K562 (cell line): ENCODE results near the gene ATP5ME. TPM values are rescaled to one million over a fixed set of nuclear protein-coding genes. Genes with fewer than 3 reads are reported as not detected.

Experiments
- ATAC-seq: fragments of 200-7000 bp; cut with Tn5 transposase; 3 replicates; pipeline ENCODE4 v1.9.1; 2020; ENCODE audit warnings: moderate library complexity
- BruUV-seq: library from RNA; stranded (reverse); fragments of 400-500 nt; replicated peaks from 2 replicates; lab custom pipeline; 2021; lab: Mats Ljungman, UMichigan
- CTCF ChIA-PET: fragments of 300-600 bp; formaldehyde crosslinking; extraction: SDS; loops from one replicate; lab custom pipeline; 2021; ENCODE audit warnings: low intra/inter-chr PET ratio; lab: Yijun Ruan, JAX
- POLR2A ChIA-PET: fragments of 300-600, 350-650 bp; sonication (Branson Sonifier 250); formaldehyde crosslinking; extraction: SDS; loops from one replicate; lab custom pipeline; 2021; ENCODE audit warnings: antibody characterized with exemption, inconsistent platforms; lab: Yijun Ruan, JAX
- DNase-seq, 4 experiments: peaks; one replicate each; pipeline versions ENCODE4 v3.0.0 to v3.0.0-alpha.2; 2011 to 2018; ENCODE audit warnings: low spot score in 3 of 4, mixed read lengths in 3 of 4; ENCODE audit errors: extremely low read depth in 1 of 4
- FAIRE-seq: peaks from 2 replicates; lab custom pipeline; 2011; peaks lifted over from hg19 to GRCh38; lab: Jason Lieb, UNC
- H2AFZ ChIP-seq: 2 replicates; pipeline ENCODE4 v1.6.0; 2011; ENCODE audit warnings: low read depth, low read length, control low read depth, inconsistent platforms
- H3K27ac ChIP-seq: fragments of 200-600 bp; 3 replicates; pipeline ENCODE4 v1.8.0; 2011; ENCODE audit warnings: low read depth, mild to moderate bottlenecking, control low read depth, inconsistent platforms, low read length, moderate library complexity, mixed read lengths; ENCODE audit errors: extremely low read depth
- H3K27me3 ChIP-seq, 2 experiments: fragments of 300-600 bp in 1 of 2; 2 replicates in 1 of 2; 3 replicates in 1 of 2; pipeline versions ENCODE4 v1.6.0 to v1.8.0; 2011; ENCODE audit warnings: inconsistent platforms in 2 of 2, low read length in 2 of 2, mild to moderate bottlenecking in 1 of 2, mixed read lengths in 1 of 2, moderate library complexity in 1 of 2; ENCODE audit not compliant: control insufficient read depth in 2 of 2, insufficient read depth in 2 of 2
- H3K36me3 ChIP-seq: fragments of 300-600 bp; 3 replicates; pipeline ENCODE4 v1.8.0; 2011; ENCODE audit warnings: mild to moderate bottlenecking, low read length, inconsistent platforms; ENCODE audit not compliant: control insufficient read depth, insufficient read depth
- H3K4me1 ChIP-seq, 2 experiments: fragments of 200-600 bp in 1 of 2; replicated peaks in 1 of 2; 2 replicates in 1 of 2; 3 replicates in 1 of 2; pipeline versions ENCODE4 v1.5.1 to v1.8.0; 2011; ENCODE audit warnings: inconsistent platforms in 2 of 2, low read length in 2 of 2, mild to moderate bottlenecking in 1 of 2, mixed read lengths in 1 of 2, moderate library complexity in 1 of 2; ENCODE audit not compliant: control insufficient read depth in 2 of 2, insufficient read depth in 2 of 2
- H3K4me2 ChIP-seq: 2 replicates; pipeline ENCODE4 v1.6.1; 2011; ENCODE audit warnings: low read length, control low read depth, inconsistent platforms, mixed read lengths; ENCODE audit not compliant: insufficient read depth
- H3K4me3 ChIP-seq: fragments of 200-600 bp; sonication (generic), shearing (Covaris generic); 2 replicates; pipeline ENCODE4 v1.5.1; 2016; ENCODE audit warnings: control low read depth, inconsistent platforms
- H3K79me2 ChIP-seq: fragments of 200-600 bp; 3 replicates; pipeline ENCODE4 v1.8.0; 2011; ENCODE audit warnings: low read length, inconsistent platforms; ENCODE audit not compliant: control insufficient read depth, insufficient read depth
- H3K9ac ChIP-seq, 2 experiments: 2 replicates each; pipeline versions ENCODE4 v1.6.0 to v1.6.1; 2011; ENCODE audit warnings: low read depth in 2 of 2, low read length in 2 of 2, control low read depth in 1 of 2, inconsistent platforms in 1 of 2, mild to moderate bottlenecking in 1 of 2, mixed read lengths in 1 of 2; ENCODE audit not compliant: insufficient read depth in 1 of 2
- H3K9me1 ChIP-seq: one replicate; pipeline ENCODE4 v1.6.0; 2011; ENCODE audit warnings: inconsistent platforms, mild to moderate bottlenecking, low read length, moderate library complexity; ENCODE audit not compliant: control insufficient read depth, insufficient read depth
- H3K9me3 ChIP-seq: replicated peaks from 2 replicates; pipeline ENCODE4 v1.5.1; 2011; ENCODE audit warnings: low read depth, low read length, inconsistent platforms; ENCODE audit not compliant: control insufficient read depth, insufficient read depth
- H4K20me1 ChIP-seq: replicated peaks from 2 replicates; pipeline ENCODE4 v1.6.1; 2011; ENCODE audit warnings: low read length, inconsistent platforms, mixed read lengths; ENCODE audit not compliant: control insufficient read depth, insufficient read depth
- CBFA2T2 ChIP-seq: fragments of 450-650 bp; conservative IDR thresholded peaks from 2 replicates; pipeline ENCODE4 v1.6.1; 2017; ENCODE audit warnings: mild to moderate bottlenecking
- E2F4 ChIP-seq: sonication (generic); formaldehyde crosslinking; IDR thresholded peaks from 2 replicates; pipeline ENCODE4 v1.8.0; 2022; ENCODE audit warnings: mild to moderate bottlenecking, low read depth, missing genetic modification reagents
- GTF2E2 ChIP-seq: fragments of 200-800 bp; sonication (Bioruptor generic); IDR thresholded peaks from 2 replicates; pipeline ENCODE4 v1.6.1; 2016; ENCODE audit warnings: missing genetic modification characterization, missing compliant biosample characterization
- GTF3C2 ChIP-seq: IDR thresholded peaks from 3 replicates; pipeline ENCODE4 v1.6.1; 2011; ENCODE audit warnings: borderline replicate concordance, mild to moderate bottlenecking, moderate library complexity; ENCODE audit not compliant: insufficient read length; ENCODE audit errors: extremely low read depth
- RHOXF2B ChIP-seq: fragments of 250-450 bp; sonication (Bioruptor Pico); conservative IDR thresholded peaks from 2 replicates; pipeline ENCODE4 v1.5.1; 2021
- SETDB1 ChIP-seq: IDR thresholded peaks from one replicate; pipeline ENCODE4 v1.6.1; 2012; ENCODE audit warnings: low read length, control low read depth, inconsistent platforms
- SLC30A9 ChIP-seq: fragments of 250-450 bp; sonication (Bioruptor Pico); IDR thresholded peaks from 2 replicates; pipeline ENCODE4 v1.8.0; 2022; ENCODE audit warnings: mild to moderate bottlenecking, moderate library complexity
- TCFL5 ChIP-seq: fragments of 250-450 bp; sonication (Bioruptor Pico); conservative IDR thresholded peaks from 2 replicates; pipeline ENCODE4 v1.6.1; 2021; ENCODE audit warnings: mild to moderate bottlenecking, moderate library complexity, matching md5 sums
- THRB ChIP-seq: fragments of 450-650 bp; formaldehyde crosslinking; conservative IDR thresholded peaks from 2 replicates; pipeline ENCODE4 v1.4.0; 2022; ENCODE audit warnings: mild to moderate bottlenecking, missing genetic modification characterization
- ZNF592 ChIP-seq: fragments of 450-650 bp; IDR thresholded peaks from 2 replicates; pipeline ENCODE4 v1.6.1; 2017; ENCODE audit warnings: antibody characterized with exemption, mild to moderate bottlenecking
- ZNF778 ChIP-seq: fragments of 450-650 bp; formaldehyde crosslinking; IDR thresholded peaks from 2 replicates; pipeline ENCODE4 v1.4.0; 2020; ENCODE audit warnings: mild to moderate bottlenecking, moderate library complexity
- ZSCAN29 ChIP-seq: fragments of 450-650 bp; IDR thresholded peaks from 2 replicates; pipeline ENCODE4 v1.6.1; 2017
- whole genome bisulfite sequencing: fragments of 100-300 bp; shearing (Covaris generic); methylation state at CpG from one replicate; pipeline ENCODE4 v1.1.6; 2016; ENCODE audit warnings: low coverage, mixed read lengths; ENCODE audit not compliant: insufficient coverage; ENCODE audit errors: missing lambda C conversion rate; 5-methylcytosine and 5-hydroxymethylcytosine counted together
- in situ Hi-C: fragments of 300-500 bp; cut with MboI; formaldehyde crosslinking; loops from 4 replicates; pipeline ENCODE4 v1.15.0; 2018; ENCODE audit warnings: inconsistent platforms, mixed read lengths
- intact Hi-C: fragments of 100-400 bp; cut with micrococcal nuclease; formaldehyde crosslinking; loops from 2 replicates; pipeline ENCODE4 v1.14.2; 2022
- polyA plus RNA-seq, 8 experiments: library from polyadenylated mRNA; depleted of rRNA in 4 of 8; stranded (reverse) in 5 of 8; unstranded in 3 of 8; fragments of >200 nt; fragmentation: Nextera tagmentation in 2 of 8; fragmentation: Illumina TruSeq in 1 of 8; extraction: Ambion mirVana in 2 of 8; extraction: Trizol in 1 of 8; gene quantifications; 2 replicates each; pipeline versions ENCODE4 v1.2.1 to v1.2.3, GENCODE V29; 2011 to 2014; ENCODE audit warnings: inconsistent platforms in 1 of 8, missing spikeins in 1 of 8
- total RNA-seq, 7 experiments: library from RNA; depleted of rRNA in 6 of 7; stranded (reverse); fragments of >200 nt in 6 of 7; fragmentation: Illumina TruSeq in 2 of 7; extraction: Trizol in 2 of 7; gene quantifications; 2 replicates each; pipeline versions ENCODE4 v1.2.1 to v1.2.3, GENCODE V29; 2011 to 2021; ENCODE audit warnings: low replicate concordance in 1 of 7

Gene ATP5ME
- total and polyA plus RNA-seq, 9 of the 15 experiments (the other 6 are each of a cell fraction or from before 2014, with no cell fraction given): 509 to 2,480 (median 887) TPM

GRCh38 chr4:628821-629635 lies 45.0 kb downstream of the ATP5ME start:
- in situ Hi-C loops (no loop called here), intact Hi-C loops (no loop called here)
- CTCF ChIA-PET: no interaction called here
- H3K27me3 ChIP-seq: peaks cover 27 to 68% of the 10 kb centered on the region in 2 experiments; a peak in 4 of 5 replicates
- H3K79me2 ChIP-seq: no peaks in the 10 kb centered on the region
- POLR2A ChIA-PET: no interaction called here
- no peaks in the 10 kb centered on the region for H3K36me3 ChIP-seq
- ATAC-seq: no peak
- H4K20me1 ChIP-seq: no peaks in the 10 kb centered on the region
- no peak for DNase-seq
- no peak overlapping the region for H2AFZ ChIP-seq
- H3K9me3 ChIP-seq: no peaks in the 10 kb centered on the region; the same call in 1 of the 2 replicates
- H3K9ac ChIP-seq: no peak overlapping the region; a peak in 1 of 4 replicates
- 2% methylated on average over 26 of the region's 27 CpGs for WGBS
- no TSS peak for BruUV-seq
- FAIRE-seq: no peak
- H3K4me1 ChIP-seq: peaks cover 0 to 33% of the 10 kb centered on the region in 2 experiments; a peak in 2 of 5 replicates
- H3K9me1 ChIP-seq: no peaks in the 10 kb centered on the region
- H3K4me2 ChIP-seq: no peak overlapping the region
- H3K27ac ChIP-seq: no peak overlapping the region
- no peak overlapping the region for H3K4me3 ChIP-seq
- TF ChIP-seq GTF2E2 (tag) (no peak), ZNF778 (CRISPR knock-in tag) (no peak), RHOXF2B (CRISPR knock-in tag) (no peak), CBFA2T2 (no peak), ZSCAN29 (no peak), GTF3C2 (no peak), SLC30A9 (CRISPR knock-in tag) (no peak), TCFL5 (CRISPR knock-in tag) (no peak), THRB (CRISPR knock-in tag) (no peak), SETDB1 (no peak), ZNF592 (no peak), E2F4 (CRISPR knock-in tag) (no peak)
